ENCODE measurements around the gene SRRM2.

Gene SRRM2

GRCh38 chr16:2773188-2773968 lies 20.9 kb downstream of the SRRM2 start:
- DNase-seq (ENCODE audit: low read depth, low spot score): no peak
- peak overlapping the region; percentile 68 for H3K27ac ChIP-seq

- H3K27ac ChIP-seq: peak overlapping the region; percentile 68
- DNase-seq (ENCODE audit: low read depth, low spot score): no peak
Observed at GRCh38 chr16:2774161-2774891, 21.9 kb downstream of the SRRM2 start.

GRCh38 chr16:2775131-2775716 lies 22.8 kb downstream of the SRRM2 start:
- no peak for DNase-seq (ENCODE audit: low read depth, low spot score)
- H3K27ac ChIP-seq: peak overlapping the region; percentile 68

- H3K27ac ChIP-seq: peak overlapping the region; percentile 94
- DNase-seq (ENCODE audit: low read depth, low spot score): no peak
Observed at GRCh38 chr16:2775765-2776499, 23.5 kb downstream of the SRRM2 start.

- peak overlapping the region; percentile 94 for H3K27ac ChIP-seq
- DNase-seq (ENCODE audit: low read depth, low spot score): no peak
Observed at GRCh38 chr16:2776500-2777139, 24.2 kb downstream of the SRRM2 start.

GRCh38 chr16:2777231-2777902 lies 24.9 kb downstream of the SRRM2 start, which contains the start of gene ELOB:
Gene ELOB, minus strand, starts transcription at chr16:2777280. Its CDS starts 41 bp downstream, at chr16:2777239.
- no peak for DNase-seq (ENCODE audit: low read depth, low spot score)
- peak within 1 kb of the TSS; percentile 94 for H3K27ac ChIP-seq

GRCh38 chr16:2777903-2778629 lies 25.6 kb downstream of the SRRM2 start:
- H3K27ac ChIP-seq: peak overlapping the region; percentile 94
- no peak for DNase-seq (ENCODE audit: low read depth, low spot score)

- no peak for DNase-seq (ENCODE audit: low read depth, low spot score)
- peak overlapping the region; percentile 94 for H3K27ac ChIP-seq
Observed at GRCh38 chr16:2778630-2778958, 26.2 kb downstream of the SRRM2 start.

GRCh38 chr16:2779151-2779920 lies 26.9 kb downstream of the SRRM2 start:
- DNase-seq (ENCODE audit: low read depth, low spot score): no peak
- H3K27ac ChIP-seq: no peak overlapping the region

- H3K27ac ChIP-seq: no peak overlapping the region
- no peak for DNase-seq (ENCODE audit: low read depth, low spot score)
Observed at GRCh38 chr16:2779978-2780898, 27.8 kb downstream of the SRRM2 start.

- DNase-seq (ENCODE audit: low read depth, low spot score): no peak
- no peak overlapping the region for H3K27ac ChIP-seq
Observed at GRCh38 chr16:2782583-2783351, 30.3 kb downstream of the SRRM2 start.

GRCh38 chr16:2783581-2784357 lies 31.3 kb downstream of the SRRM2 start:
- H3K27ac ChIP-seq: no peak overlapping the region
- no peak for DNase-seq (ENCODE audit: low read depth, low spot score)

GRCh38 chr16:2784358-2785100 lies 32.1 kb downstream of the SRRM2 start:
- no peak overlapping the region for H3K27ac ChIP-seq
- DNase-seq (ENCODE audit: low read depth, low spot score): no peak

GRCh38 chr16:2785101-2785991 lies 32.9 kb downstream of the SRRM2 start:
- DNase-seq (ENCODE audit: low read depth, low spot score): no peak
- H3K27ac ChIP-seq: no peak overlapping the region
